Natural killer cell treated with Interleukin-12 subunit alpha and Interleukin-12 subunit beta and Interleukin-15 and Interleukin-18, amount 100 ng/mL, for 72 hours (primary cell): ENCODE data around the gene PRR30. TPM values are rescaled to one million over a fixed set of nuclear protein-coding genes. Genes with fewer than 3 reads are reported as not detected.
"Not testable (repeated sequence)": the region's sequence is repeated elsewhere in the genome, so short reads cannot be mapped to it uniquely, and the experiment has no call there.

Experiments used
- ATAC-seq, 2 donors: fragments of 150-1000 bp; cut with Tn5 transposase in 1 of 2; sonication (Bioruptor Pico), chemical (Tn5 transposase) in 1 of 2; 2 replicates each; pipeline ENCODE4 v1.10.0; 2021
- DNase-seq: peaks from one replicate; pipeline ENCODE4 v3.0.0; 2022; ENCODE audit warnings: low spot score
- H3K27ac Mint-ChIP-seq, 2 donors: 1 replicate in 1 of 2; 2 replicates in 1 of 2; pipeline ENCODE4 v1.8.0; 2022; ENCODE audit warnings: mixed read lengths in 2 of 2, mild to moderate bottlenecking in 1 of 2, moderate library complexity in 1 of 2
- H3K27me3 Mint-ChIP-seq, 2 donors: 1 replicate in 1 of 2; 2 replicates in 1 of 2; pipeline ENCODE4 v1.8.0; 2022; ENCODE audit warnings: mixed read lengths in 2 of 2
- H3K36me3 Mint-ChIP-seq: one replicate; pipeline ENCODE4 v1.8.0; 2022; ENCODE audit warnings: mixed read lengths
- H3K4me1 Mint-ChIP-seq, 2 donors: 1 replicate in 1 of 2; 2 replicates in 1 of 2; pipeline ENCODE4 v1.8.0; 2022; ENCODE audit warnings: low read depth in 2 of 2, mixed read lengths in 2 of 2, mild to moderate bottlenecking in 1 of 2
- H3K4me3 Mint-ChIP-seq: one replicate; pipeline ENCODE4 v1.8.0; 2022; ENCODE audit warnings: mixed read lengths
- H3K9me3 Mint-ChIP-seq: 2 replicates; pipeline ENCODE4 v1.8.0; 2022; ENCODE audit warnings: mixed read lengths
- total RNA-seq, 2 donors: library from RNA; stranded (reverse); gene quantifications; one replicate each; pipeline ENCODE4 v1.2.3, GENCODE V29; 2022

The PRR30 gene
- total RNA-seq, 2 donors from 2014 or later: not detected

DNA sequence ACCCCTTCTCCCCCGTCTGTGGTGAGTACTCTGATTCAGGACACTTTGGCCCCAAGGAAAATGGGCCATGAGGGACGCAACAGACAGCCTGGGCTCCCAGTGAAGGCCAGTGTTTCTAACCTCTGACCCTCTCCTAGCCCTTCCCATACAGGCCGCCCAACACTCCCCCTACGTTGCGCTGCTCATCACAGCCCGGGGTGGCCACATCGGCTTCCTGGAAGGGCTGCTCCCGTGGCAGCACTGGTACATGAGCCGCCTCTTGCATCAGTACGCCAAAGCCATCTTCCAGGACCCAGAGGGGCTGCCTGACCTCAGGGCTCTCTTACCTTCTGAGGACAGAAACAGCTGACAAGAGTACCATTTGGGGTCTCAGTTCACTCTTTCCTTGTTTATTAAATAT, 8.8 kb downstream of the PRR30 start:
- ATAC-seq (no peak), DNase-seq (peak; percentile 34)
- H3K27me3 Mint-ChIP-seq: no peaks in the 10 kb centered on the region
- no peaks in the 10 kb centered on the region for H3K9me3 Mint-ChIP-seq
- peaks cover 6% of the 10 kb centered on the region for H3K36me3 Mint-ChIP-seq
- no peak overlapping the region for H3K27ac Mint-ChIP-seq
- no peak overlapping the region for H3K4me3 Mint-ChIP-seq
- peaks cover 14 to 25% of the 10 kb centered on the region in 2 donors for H3K4me1 Mint-ChIP-seq

DNA sequence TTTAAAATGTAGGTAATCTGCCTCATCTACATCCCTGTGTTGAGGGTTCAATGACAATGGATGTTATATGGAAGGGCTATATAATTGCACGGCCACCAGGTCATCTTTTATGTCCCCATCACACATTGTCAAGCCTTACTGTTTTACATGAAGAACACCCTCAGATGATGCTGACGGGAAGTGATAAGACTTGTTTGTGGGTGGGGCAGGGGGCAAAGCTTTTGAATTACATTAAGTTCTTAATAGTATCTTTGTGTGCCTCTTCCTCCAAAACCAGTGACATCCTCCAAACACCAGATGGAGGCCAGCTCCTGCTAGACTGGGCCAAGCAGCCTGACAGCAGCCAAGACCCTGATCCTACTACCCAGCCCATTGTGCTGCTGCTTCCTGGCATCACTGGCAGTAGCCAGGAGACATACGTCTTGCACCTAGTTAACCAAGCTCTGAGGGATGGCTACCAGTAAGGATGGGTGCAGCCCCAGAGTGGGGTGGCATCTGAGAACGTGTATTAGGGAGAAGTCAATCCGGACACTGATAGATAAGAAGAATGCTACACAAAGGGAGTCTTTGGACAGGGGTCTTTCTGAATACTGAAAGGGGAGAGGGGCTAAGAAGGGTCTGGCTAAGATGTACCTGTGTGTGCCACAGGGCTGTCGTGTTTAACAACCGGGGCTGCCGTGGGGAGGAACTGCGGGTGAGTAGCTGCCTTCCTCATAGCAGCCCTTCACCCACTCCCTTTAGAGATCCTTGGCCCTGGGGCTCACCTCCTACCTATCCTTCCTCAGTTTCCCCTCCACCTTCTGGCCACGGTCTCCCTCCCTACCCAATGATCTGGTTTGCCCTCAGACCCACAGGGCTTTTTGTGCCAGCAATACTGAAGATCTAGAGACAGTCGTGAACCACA, 10.3 kb downstream of the PRR30 start:
- no peaks in the 10 kb centered on the region for H3K27me3 Mint-ChIP-seq
- no peak overlapping the region for H3K4me3 Mint-ChIP-seq
- peaks cover 6% of the 10 kb centered on the region for H3K36me3 Mint-ChIP-seq
- H3K9me3 Mint-ChIP-seq: no peaks in the 10 kb centered on the region
- H3K4me1 Mint-ChIP-seq: peaks cover 12 to 21% of the 10 kb centered on the region in 2 donors
- H3K27ac Mint-ChIP-seq: no peak overlapping the region
- ATAC-seq (no peak), DNase-seq (peak; percentile 50)

DNA sequence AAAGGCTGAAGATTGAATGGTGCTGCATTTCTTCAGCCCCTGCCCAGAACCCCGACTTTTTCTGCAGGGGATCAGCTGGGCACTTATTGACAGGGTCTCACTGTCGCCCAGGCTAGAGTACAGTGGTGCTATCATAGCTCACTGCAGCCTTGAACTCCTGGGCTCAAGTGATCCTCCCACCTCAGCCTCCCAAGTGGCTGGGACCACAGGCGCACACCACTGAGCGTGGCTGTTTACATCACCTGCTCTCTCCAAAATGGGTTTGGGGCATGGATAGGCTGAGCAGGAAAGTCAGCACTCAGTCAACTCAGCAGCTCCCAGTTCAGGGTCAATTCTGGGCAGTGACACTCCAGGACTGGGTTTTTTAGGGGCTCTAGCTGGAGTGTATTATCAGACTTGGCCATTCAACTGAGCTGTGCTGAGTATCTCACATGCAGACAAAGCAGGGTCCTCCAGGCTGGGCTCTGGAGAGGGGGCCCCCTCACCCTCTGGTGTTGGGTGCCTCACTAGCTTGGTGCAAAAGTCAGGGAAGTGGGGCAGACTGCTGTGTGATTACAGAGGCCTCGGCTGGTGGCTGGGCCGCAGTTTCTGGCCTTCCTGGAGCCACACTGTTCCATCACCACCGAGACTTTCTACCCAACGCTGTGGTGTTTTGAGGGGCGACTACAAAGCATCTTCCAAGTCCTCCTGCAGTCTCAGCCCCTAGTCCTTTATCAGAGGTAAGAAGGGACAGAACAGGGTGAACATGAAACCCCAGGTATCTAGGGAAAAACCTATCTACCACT, 11.1 kb downstream of the PRR30 start:
- ATAC-seq (no peak), DNase-seq (peak; percentile 57)
- Mint-ChIP-seq H3K36me3 (peaks cover 2% of the 10 kb centered on the region), H3K9me3 (no peaks in the 10 kb centered on the region), H3K27me3 (no peaks in the 10 kb centered on the region), H3K27ac (no peak overlapping the region), H3K4me3 (no peak overlapping the region), H3K4me1 (peaks cover 8 to 18% of the 10 kb centered on the region in 2 donors)

DNA sequence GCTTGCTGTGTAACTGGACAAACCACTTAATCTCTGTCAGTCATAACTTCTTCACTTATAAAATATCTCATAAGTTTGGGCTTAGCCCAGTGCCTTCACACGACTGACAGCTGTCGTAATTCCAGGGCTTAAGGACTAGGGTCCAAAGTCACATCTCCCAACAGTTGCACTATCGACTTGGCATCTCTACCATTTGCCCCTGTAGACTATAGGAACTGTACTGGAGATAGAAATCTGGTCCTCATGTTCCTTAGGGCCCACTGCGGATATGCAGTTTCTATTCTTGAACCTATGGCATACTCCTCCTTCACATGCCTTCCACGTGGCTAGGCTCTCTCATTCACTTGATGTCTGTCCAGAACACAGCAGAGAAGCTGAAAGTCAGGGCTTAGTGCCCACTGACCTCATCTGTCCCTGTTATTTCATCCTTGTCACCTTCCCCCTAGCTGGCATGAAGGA, 12.9 kb downstream of the PRR30 start:
- ATAC-seq: no peak
- H3K9me3 Mint-ChIP-seq: no peaks in the 10 kb centered on the region
- H3K36me3 Mint-ChIP-seq: no peaks in the 10 kb centered on the region
- H3K4me3 Mint-ChIP-seq: no peak overlapping the region
- peaks cover 11 to 21% of the 10 kb centered on the region in 2 donors for H3K4me1 Mint-ChIP-seq
- DNase-seq: peak; percentile 39
- H3K27ac Mint-ChIP-seq: no peak overlapping the region
- H3K27me3 Mint-ChIP-seq: no peaks in the 10 kb centered on the region

DNA sequence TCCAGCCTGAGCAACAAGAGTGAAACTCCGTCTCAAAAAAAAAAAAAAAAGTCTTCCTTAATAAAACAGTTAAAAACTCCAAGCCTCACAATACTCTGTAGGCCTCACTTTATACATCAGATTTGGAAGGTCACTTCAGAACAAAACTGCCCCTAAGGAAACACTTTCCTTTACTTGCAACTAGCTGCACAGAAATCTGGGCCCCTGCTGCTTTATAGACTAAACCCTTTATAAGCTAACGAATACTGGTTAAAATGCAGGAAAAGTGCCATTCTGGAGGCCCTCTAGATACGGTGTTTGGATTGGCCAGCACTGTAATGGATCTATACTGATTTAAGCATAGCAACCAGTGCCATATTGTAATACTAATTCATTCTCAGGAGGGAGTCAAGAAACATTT, 14.1 kb downstream of the PRR30 start:
- Mint-ChIP-seq H3K4me1 (peaks cover 11 to 15% of the 10 kb centered on the region in 2 donors), H3K4me3 (no peak overlapping the region), H3K9me3 (no peaks in the 10 kb centered on the region), H3K27me3 (peaks cover 2 to 3% of the 10 kb centered on the region in 2 donors), H3K27ac (no peak overlapping the region), H3K36me3 (no peaks in the 10 kb centered on the region)
- DNase-seq (peak; percentile 34), ATAC-seq (no peak)

DNA sequence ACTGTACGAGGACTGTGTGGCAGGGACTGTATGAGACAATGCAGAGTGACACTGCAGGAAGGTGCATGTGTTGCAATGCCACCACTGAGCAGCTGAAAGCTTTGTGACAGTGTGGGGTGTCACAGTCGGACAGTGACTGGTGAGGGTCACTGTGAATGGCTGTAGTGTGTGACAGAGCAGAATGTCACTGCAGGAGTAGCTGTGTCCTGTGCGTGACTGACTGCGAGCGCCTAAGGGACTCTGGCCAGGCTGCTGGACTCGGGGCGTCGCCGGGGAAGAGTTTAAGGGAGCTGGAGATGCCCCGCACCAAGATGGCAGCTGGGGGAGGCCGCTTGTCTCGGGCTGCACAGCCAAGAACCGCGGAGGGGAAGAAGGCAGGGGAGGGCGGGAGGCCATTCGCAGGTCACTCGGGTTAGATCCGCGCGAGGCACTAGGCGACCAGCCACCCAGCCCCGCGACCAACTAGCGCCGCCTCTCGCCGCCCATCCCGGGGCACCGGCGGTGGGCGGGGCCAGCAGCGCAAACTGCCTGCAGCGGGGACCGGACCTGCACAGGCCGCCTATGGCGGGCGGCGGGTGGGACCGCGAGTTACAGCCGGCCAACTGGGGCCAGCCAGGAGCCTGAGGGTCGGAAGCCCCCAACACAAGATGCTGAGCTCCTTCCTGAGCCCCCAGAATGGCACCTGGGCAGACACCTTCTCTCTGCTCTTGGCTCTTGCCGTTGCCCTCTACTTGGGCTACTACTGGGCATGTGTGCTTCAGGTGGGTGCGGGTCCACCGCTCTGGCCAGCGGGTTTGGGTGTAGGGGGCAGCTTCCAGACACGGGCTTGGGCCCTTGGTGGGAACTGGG, 15.7 kb downstream of the PRR30 start, which contains the start of gene ABHD1:
ABHD1 (plus strand) TSS at position 514 of the 849 bp plus-strand sequence; CDS start at position 648, 134 bp downstream.
- Mint-ChIP-seq H3K27ac (peak within 1 kb of the TSS; percentile 77 to 86), H3K36me3 (no peaks in the 10 kb centered on the region), H3K4me1 (peaks cover 11 to 22% of the 10 kb centered on the region in 2 donors), H3K4me3 (peak within 1 kb of the TSS; percentile 86), H3K9me3 (no peaks in the 10 kb centered on the region), H3K27me3 (peaks cover 12 to 14% of the 10 kb centered on the region in 2 donors)
- peak; percentile 89 to 92 for ATAC-seq
- peak; percentile 84 for DNase-seq

DNA sequence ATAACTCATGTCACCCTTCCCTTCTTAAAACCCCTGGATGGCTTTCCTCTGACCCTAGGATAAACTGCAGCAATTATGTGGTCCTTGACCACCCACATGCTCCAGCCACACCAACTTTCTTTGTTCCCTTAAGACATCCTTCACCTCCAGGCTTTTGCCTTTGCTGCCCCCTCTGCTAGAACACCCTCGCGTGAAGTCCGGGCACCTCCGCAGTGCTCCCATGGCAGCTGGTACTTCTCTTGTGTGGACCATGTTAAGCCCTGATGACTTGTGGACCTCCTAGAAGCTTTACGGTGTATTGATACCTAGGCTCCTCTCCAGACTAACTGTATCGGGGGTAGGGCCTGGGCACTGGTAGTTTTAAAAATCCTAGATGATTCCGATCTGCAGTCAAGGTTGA, 16.4 kb downstream of the PRR30 start:
- peak overlapping the region; percentile 77 to 86 for H3K27ac Mint-ChIP-seq
- DNase-seq (no peak), ATAC-seq (no peak)
- no peaks in the 10 kb centered on the region for H3K36me3 Mint-ChIP-seq
- peak overlapping the region; percentile 86 for H3K4me3 Mint-ChIP-seq
- peaks cover 11 to 22% of the 10 kb centered on the region in 2 donors for H3K4me1 Mint-ChIP-seq
- H3K9me3 Mint-ChIP-seq: no peaks in the 10 kb centered on the region
- H3K27me3 Mint-ChIP-seq: peaks cover 14 to 15% of the 10 kb centered on the region in 2 donors

DNA sequence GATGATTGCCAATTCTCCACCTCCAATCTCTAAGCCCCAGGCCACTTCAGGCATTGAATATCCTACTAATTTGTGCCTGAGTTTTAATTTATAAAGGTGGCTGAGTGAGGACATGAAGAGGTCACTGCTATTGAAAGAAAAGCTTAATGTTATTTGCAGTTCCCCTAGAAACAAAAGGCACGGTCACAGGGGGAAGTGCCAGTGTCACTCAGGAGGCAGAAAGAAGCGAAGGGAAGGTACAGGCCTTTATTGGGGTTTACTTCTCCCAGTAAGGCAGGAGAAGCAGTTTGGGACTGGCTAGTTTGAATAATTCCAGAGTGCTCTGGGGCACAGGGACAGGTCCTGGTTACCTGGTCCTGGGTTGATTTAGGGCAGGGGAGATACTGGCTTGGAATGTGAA, 17.3 kb downstream of the PRR30 start:
- Mint-ChIP-seq H3K36me3 (no peaks in the 10 kb centered on the region), H3K4me1 (peaks cover 11 to 22% of the 10 kb centered on the region in 2 donors), H3K9me3 (no peaks in the 10 kb centered on the region), H3K4me3 (peak overlapping the region; percentile 4), H3K27me3 (peaks cover 14 to 16% of the 10 kb centered on the region in 2 donors), H3K27ac (peak overlapping the region in 1 of 2 donors; percentile 62)
- ATAC-seq (no peak), DNase-seq (no peak)

DNA sequence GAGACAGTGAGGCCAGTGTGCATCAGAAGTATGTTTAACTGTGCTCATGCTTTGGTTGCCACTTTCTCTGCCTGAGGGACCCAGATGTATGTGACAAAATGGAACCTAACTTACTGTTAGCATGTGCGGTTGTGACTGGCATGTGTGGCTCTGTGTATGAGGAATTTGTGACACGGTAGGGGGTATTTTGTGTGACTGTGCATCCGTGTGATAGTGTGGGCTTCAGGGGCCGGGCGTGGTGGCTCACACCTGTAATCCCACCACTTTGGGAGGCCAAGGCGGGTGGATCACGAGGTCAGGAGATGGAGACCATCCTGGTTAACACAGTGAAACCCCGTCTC, 19.9 kb downstream of the PRR30 start:
- Mint-ChIP-seq H3K27me3 (peaks cover 19 to 22% of the 10 kb centered on the region in 2 donors), H3K4me3 (peak overlapping the region; percentile 50), H3K4me1 (peaks cover 11 to 22% of the 10 kb centered on the region in 2 donors)
- DNase-seq: peak; percentile 41
- not testable (repeated sequence) for H3K9me3 Mint-ChIP-seq, H3K36me3 Mint-ChIP-seq, ATAC-seq, H3K27ac Mint-ChIP-seq

DNA sequence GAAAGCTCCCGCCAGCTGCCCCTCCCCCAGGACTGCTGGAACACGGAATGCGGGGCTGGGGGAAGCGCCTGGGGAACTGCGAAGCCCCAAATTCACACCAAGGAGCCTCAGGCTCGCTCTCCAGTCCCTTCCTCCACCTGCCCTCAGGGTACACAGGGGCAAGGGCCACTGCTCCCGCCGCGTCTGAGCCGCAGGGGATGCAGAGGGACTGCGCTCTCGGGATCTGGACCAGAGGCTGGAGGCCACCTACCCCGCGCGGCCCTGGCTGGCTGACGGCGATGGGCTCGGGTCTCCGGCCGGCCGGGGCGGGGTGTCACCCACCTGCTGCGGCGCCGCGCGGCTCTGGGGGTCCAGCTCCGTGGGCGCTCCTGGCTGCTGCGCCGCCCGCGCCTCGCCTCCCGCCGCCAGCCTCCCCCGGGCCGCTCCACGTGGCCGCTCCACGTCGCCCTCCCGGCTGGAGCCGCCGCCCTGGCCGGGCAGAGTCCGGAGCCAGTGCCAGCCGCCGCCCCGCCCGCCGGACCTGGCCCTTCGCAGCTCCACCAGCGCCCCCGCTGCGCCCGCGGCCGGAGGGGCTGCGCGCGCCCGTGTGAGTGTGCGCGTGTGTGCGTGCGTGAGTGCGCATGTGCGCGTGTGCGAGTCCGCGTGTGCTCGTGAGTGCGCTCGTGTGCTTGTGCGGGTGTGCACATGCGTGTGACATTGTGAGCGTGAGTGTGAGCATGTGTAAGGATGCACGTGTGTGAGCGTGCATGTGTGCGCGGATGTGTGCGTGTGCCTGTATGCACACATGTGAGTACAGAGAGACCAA, 20.5 kb downstream of the PRR30 start, which contains the start of gene CGREF1:
CGREF1 (minus strand) TSS at position 604 of the 805 bp plus-strand sequence. CDS start 14,762 bp downstream, outside the sequence.
- peak; percentile 54 for DNase-seq
- ATAC-seq: no peak
- Mint-ChIP-seq H3K4me3 (peak within 1 kb of the TSS; percentile 50), H3K4me1 (peaks cover 11 to 19% of the 10 kb centered on the region in 2 donors), H3K36me3 (no peaks in the 10 kb centered on the region), H3K27me3 (peaks cover 19 to 22% of the 10 kb centered on the region in 2 donors), H3K27ac (no peak within 1 kb of the TSS), H3K9me3 (no peaks in the 10 kb centered on the region)

DNA sequence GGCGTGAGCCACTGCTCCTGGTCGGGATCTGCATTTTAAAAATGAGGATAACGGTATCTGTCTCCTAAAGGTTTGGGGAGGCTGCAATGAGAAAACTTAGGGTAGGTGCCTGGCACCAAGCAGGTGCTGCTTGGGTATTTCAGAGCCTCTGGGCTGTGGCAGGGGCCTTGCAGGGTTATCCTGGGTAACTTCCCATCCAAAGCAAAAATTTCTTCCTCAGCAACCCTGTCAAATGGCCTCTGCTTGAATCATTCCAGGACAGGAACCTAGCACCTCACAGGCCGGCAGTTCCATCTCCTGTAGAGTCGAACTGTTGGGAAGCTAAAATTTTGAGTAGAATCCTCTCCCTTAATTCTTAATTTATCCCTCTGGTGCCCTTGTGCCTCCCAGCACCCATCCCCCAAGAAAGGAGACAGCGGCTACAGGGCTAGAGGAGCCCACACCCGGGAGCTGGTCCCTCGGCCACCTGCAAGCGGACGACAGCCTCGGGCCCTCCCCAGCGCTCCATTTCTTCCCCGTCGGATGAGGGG, 21.1 kb downstream of the PRR30 start:
- Mint-ChIP-seq H3K9me3 (no peaks in the 10 kb centered on the region), H3K36me3 (no peaks in the 10 kb centered on the region), H3K4me3 (no peak overlapping the region), H3K27me3 (peaks cover 19 to 22% of the 10 kb centered on the region in 2 donors), H3K27ac (no peak overlapping the region), H3K4me1 (peaks cover 7 to 15% of the 10 kb centered on the region in 2 donors)
- DNase-seq (no peak), ATAC-seq (no peak)

DNA sequence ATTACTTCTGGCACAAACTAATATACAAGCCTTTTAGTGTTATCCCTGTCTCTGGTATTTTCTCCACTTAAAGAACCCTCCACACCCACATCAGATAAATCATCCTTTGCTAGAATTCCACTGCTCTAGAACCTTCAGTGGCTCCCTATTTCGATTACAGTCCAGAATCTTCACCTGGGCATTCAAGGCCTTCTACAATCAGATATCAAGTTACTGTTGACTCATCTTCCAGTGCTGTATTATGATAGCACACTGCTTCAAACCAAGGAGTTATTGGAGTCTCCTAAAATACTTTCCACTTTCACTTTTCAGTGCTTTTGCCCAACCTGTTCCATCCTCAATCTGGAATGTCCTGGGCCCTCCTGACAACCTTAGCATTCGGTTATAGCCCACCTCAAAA, 23.7 kb downstream of the PRR30 start:
- Mint-ChIP-seq H3K4me3 (no peak overlapping the region), H3K36me3 (no peaks in the 10 kb centered on the region), H3K27ac (no peak overlapping the region), H3K27me3 (peaks cover 19 to 22% of the 10 kb centered on the region in 2 donors), H3K4me1 (peaks cover 0 to 7% of the 10 kb centered on the region in 2 donors), H3K9me3 (no peaks in the 10 kb centered on the region)
- DNase-seq: peak; percentile 28
- no peak for ATAC-seq
